GM23338 (cell line): ENCODE measurements around the gene RTEL1. TPM values are rescaled to one million over a fixed set of nuclear protein-coding genes. Genes with fewer than 3 reads are reported as not detected.

Source experiments
- ATAC-seq: fragments of 200-7000 bp; cut with Tn5 transposase; 3 replicates; pipeline ENCODE4 v1.9.1; 2020
- DNase-seq: peaks from one replicate; pipeline ENCODE4 v3.0.0-alpha.2; 2015; ENCODE audit warnings: low spot score
- H2AFZ ChIP-seq: fragments of 200-600 bp; sonication (generic); 2 replicates; pipeline ENCODE4 v1.8.0; 2016; ENCODE audit warnings: antibody characterized with exemption, mild to moderate bottlenecking, moderate library complexity
- H3F3A ChIP-seq: fragments of 200-600 bp; sonication (generic); replicated peaks from 2 replicates; pipeline ENCODE4 v1.8.0; 2017; ENCODE audit warnings: antibody characterized with exemption, mixed run types, low read depth
- H3K27ac ChIP-seq: fragments of 200-600 bp; sonication (generic); 2 replicates; pipeline ENCODE4 v1.6.1; 2016; ENCODE audit warnings: low read depth
- H3K27me3 ChIP-seq: fragments of 200-600 bp; sonication (generic); 2 replicates; pipeline ENCODE4 v1.8.0; 2016; ENCODE audit warnings: mild to moderate bottlenecking, mixed run types, moderate library complexity; ENCODE audit not compliant: insufficient read depth
- H3K36me3 ChIP-seq: fragments of 200-600 bp; sonication (generic); 2 replicates; pipeline ENCODE4 v1.8.0; 2016; ENCODE audit warnings: mild to moderate bottlenecking; ENCODE audit not compliant: insufficient read depth
- H3K4me1 ChIP-seq: fragments of 200-600 bp; sonication (generic); 2 replicates; pipeline ENCODE4 v1.8.0; 2016; ENCODE audit warnings: mild to moderate bottlenecking, moderate library complexity; ENCODE audit not compliant: insufficient read depth
- H3K4me2 ChIP-seq: fragments of 200-600 bp; sonication (generic); 2 replicates; pipeline ENCODE4 v1.7.1; 2017; ENCODE audit warnings: mixed run types
- H3K4me3 ChIP-seq: fragments of 200-600 bp; sonication (generic); 2 replicates; pipeline ENCODE4 v1.6.1; 2016; ENCODE audit warnings: mixed run types
- H3K79me2 ChIP-seq: fragments of 200-600 bp; sonication (generic); replicated peaks from 2 replicates; pipeline ENCODE4 v1.8.0; 2017; ENCODE audit warnings: mild to moderate bottlenecking; ENCODE audit not compliant: insufficient read depth
- H3K9me2 ChIP-seq: fragments of 200-600 bp; sonication (generic); 2 replicates; pipeline ENCODE4 v1.8.0; 2017; ENCODE audit not compliant: insufficient read depth
- H4K20me1 ChIP-seq: fragments of 200-600 bp; sonication (generic); replicated peaks from 2 replicates; pipeline ENCODE4 v1.8.0; 2017; ENCODE audit warnings: mild to moderate bottlenecking; ENCODE audit not compliant: insufficient read depth
- H3K27ac Mint-ChIP-seq: 2 replicates; pipeline ENCODE4 v1.8.0; 2020; ENCODE audit warnings: inconsistent platforms, mild to moderate bottlenecking, moderate library complexity, mixed read lengths
- H3K27me3 Mint-ChIP-seq: 3 replicates; pipeline ENCODE4 v1.8.0; 2022; ENCODE audit warnings: low read depth, mild to moderate bottlenecking, moderate library complexity, mixed read lengths, inconsistent platforms; ENCODE audit not compliant: insufficient read depth, poor library complexity
- H3K36me3 Mint-ChIP-seq: 3 replicates; pipeline ENCODE4 v1.8.0; 2021; ENCODE audit warnings: low read depth, mild to moderate bottlenecking, inconsistent platforms, moderate library complexity, mixed read lengths
- H3K4me1 Mint-ChIP-seq: 3 replicates; pipeline ENCODE4 v1.8.0; 2020; ENCODE audit warnings: mild to moderate bottlenecking, inconsistent platforms, mixed read lengths
- H3K4me3 Mint-ChIP-seq: 3 replicates; pipeline ENCODE4 v1.8.0; 2021; ENCODE audit warnings: moderate library complexity, mild to moderate bottlenecking, inconsistent platforms, mixed read lengths
- H3K9me3 Mint-ChIP-seq: 3 replicates; pipeline ENCODE4 v1.8.0; 2020; ENCODE audit warnings: moderate library complexity, mild to moderate bottlenecking, inconsistent platforms, mixed read lengths
- CREB1 ChIP-seq: fragments of 250-450 bp; sonication (Bioruptor Pico); IDR thresholded peaks from 2 replicates; pipeline ENCODE4 v1.5.0; 2020; ENCODE audit warnings: low read depth, mild to moderate bottlenecking, moderate library complexity
- EZH2 ChIP-seq: fragments of 200-600 bp; sonication (generic); IDR thresholded peaks from one replicate; pipeline ENCODE4 v1.8.0; 2017; ENCODE audit warnings: antibody characterized with exemption, mild to moderate bottlenecking, low read depth; ENCODE audit not compliant: unreplicated experiment
- EZH2phosphoT487 ChIP-seq: fragments of 200-600 bp; sonication (generic); IDR thresholded peaks from one replicate; pipeline ENCODE4 v1.8.1; 2018; ENCODE audit warnings: antibody characterized with exemption; ENCODE audit not compliant: unreplicated experiment
- JUNB ChIP-seq: IDR thresholded peaks from one replicate; pipeline ENCODE4 v1.6.1; 2016; ENCODE audit warnings: antibody characterized with exemption; ENCODE audit not compliant: unreplicated experiment
- POLR2AphosphoS5 ChIP-seq: IDR thresholded peaks from 2 replicates; pipeline ENCODE4 v1.6.1; 2016; ENCODE audit warnings: antibody characterized with exemption, low read depth
- REST ChIP-seq: IDR thresholded peaks from one replicate; pipeline ENCODE4 v1.6.1; 2018; ENCODE audit warnings: antibody characterized with exemption; ENCODE audit not compliant: unreplicated experiment
- ZNF331 ChIP-seq: fragments of 250-450 bp; sonication (Bioruptor Pico); IDR thresholded peaks from 2 replicates; pipeline ENCODE4 v1.5.0; 2020; ENCODE audit warnings: low read depth, mild to moderate bottlenecking, moderate library complexity
- ZNF462 ChIP-seq: fragments of 250-450 bp; sonication (Bioruptor Pico); IDR thresholded peaks from 2 replicates; pipeline ENCODE4 v1.5.0; 2020; ENCODE audit warnings: mild to moderate bottlenecking, moderate library complexity
- polyA plus RNA-seq: library from polyadenylated mRNA; unstranded; fragments of >200 nt; fragmentation: Nextera tagmentation; extraction: Ambion mirVana; gene quantifications from 2 replicates; pipeline ENCODE4 v1.2.1, GENCODE V29; 2016
- total RNA-seq: library from RNA; depleted of rRNA; stranded (reverse); fragments of >200 nt; shearing (Covaris generic); gene quantifications from 2 replicates; pipeline ENCODE4 v1.2.3, GENCODE V29; 2014

Gene RTEL1
- total and polyA plus RNA-seq, 2 experiments from 2014 or later, result 14.2 to 34.5 TPM

- TF ChIP-seq REST (no peak), ZNF331 (CRISPR knock-in tag) (no peak), CREB1 (CRISPR knock-in tag) (no peak), EZH2phosphoT487 (no peak), EZH2 (no peak), JUNB (no peak), POLR2AphosphoS5 (no peak), ZNF462 (CRISPR knock-in tag) (no peak)
- Histone ChIP-seq H3K36me3 (no peaks in the 10 kb centered on the region), H3F3A (peaks cover 4% of the 10 kb centered on the region; the same call in 1 of the 2 replicates), H2AFZ (no peak overlapping the region), H3K4me3 (no peak overlapping the region), H3K9me2 (no peaks in the 10 kb centered on the region), H3K4me1 (no peaks in the 10 kb centered on the region), H4K20me1 (no peaks in the 10 kb centered on the region), H3K4me2 (no peak overlapping the region), H3K27me3 (no peaks in the 10 kb centered on the region), H3K27ac (no peak overlapping the region), H3K79me2 (no peaks in the 10 kb centered on the region)
- H3K4me1 Mint-ChIP-seq, result peaks cover 3% of the 10 kb centered on the region; the same call in 2 of the 3 replicates
- DNase-seq, result no peak
- peaks cover 27% of the 10 kb centered on the region for H3K36me3 Mint-ChIP-seq
- no peak overlapping the region for H3K27ac Mint-ChIP-seq
- peaks cover 14% of the 10 kb centered on the region; the same call in 2 of the 3 replicates for H3K9me3 Mint-ChIP-seq
- peaks cover 32% of the 10 kb centered on the region for H3K27me3 Mint-ChIP-seq
- H3K4me3 Mint-ChIP-seq, result no peak overlapping the region
- no peak for ATAC-seq
Observed at GRCh38 chr20:63693083-63693732, 35.1 kb downstream of the RTEL1 start.
